Measurements from ENCODE around the gene P2RY6.

P2RY6 gene

DNA sequence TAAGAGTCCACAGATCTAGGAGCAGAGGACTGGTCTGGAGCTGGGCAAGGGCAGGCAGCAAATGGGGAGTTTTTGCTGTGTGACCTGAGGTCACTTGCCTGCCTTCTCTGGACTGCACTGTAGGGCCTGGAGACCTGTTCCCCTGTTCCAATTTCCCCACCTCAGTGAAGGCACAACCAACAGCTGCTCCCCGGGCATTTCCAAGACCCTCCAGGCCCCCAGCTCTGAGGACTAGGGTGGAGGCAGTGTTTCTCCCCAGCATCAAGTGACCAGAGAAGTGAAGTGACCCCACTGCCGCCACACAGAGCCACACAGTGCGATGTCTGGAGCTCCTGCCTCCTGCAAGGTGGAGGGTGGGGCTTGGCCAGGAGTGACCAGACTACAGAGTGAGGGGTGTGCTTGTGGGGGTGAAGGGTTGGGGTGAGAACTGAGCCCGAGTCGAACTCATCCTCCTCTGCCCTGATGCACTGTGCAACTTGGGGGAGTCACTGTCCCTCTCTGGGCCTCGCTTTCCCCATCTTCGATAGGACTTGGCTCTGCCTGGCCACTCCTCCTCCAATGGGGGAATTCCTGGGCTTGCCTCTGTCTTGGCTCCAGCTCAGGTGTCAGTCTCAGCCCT is 32.5 kb upstream of the P2RY6 start:
- H3K27me3 ChIP-seq (ENCODE audit: insufficient read depth, low read length, poor library complexity): no peaks in the 10 kb centered on the region
- H3K9ac ChIP-seq (ENCODE audit: low read depth, low read length): no peak overlapping the region
- H3K79me2 ChIP-seq (ENCODE audit: insufficient read depth, low read length): no peaks in the 10 kb centered on the region
- H3K4me1 ChIP-seq (ENCODE audit: insufficient read depth, low read length): peaks cover 9% of the 10 kb centered on the region
- H3K9me3 ChIP-seq (ENCODE audit: insufficient read depth, low read length, severe bottlenecking): no peaks in the 10 kb centered on the region
- H2AFZ ChIP-seq (ENCODE audit: low read depth, low read length): no peak overlapping the region
- ATAC-seq (ENCODE audit: insufficient read depth, low read depth) (no peak), DNase-seq (no peak)
- no peak overlapping the region for H3K27ac ChIP-seq (ENCODE audit: low read length)
- no peaks in the 10 kb centered on the region for H4K20me1 ChIP-seq (ENCODE audit: insufficient read depth, low read length)
- TF ChIP-seq, protein P1, sequence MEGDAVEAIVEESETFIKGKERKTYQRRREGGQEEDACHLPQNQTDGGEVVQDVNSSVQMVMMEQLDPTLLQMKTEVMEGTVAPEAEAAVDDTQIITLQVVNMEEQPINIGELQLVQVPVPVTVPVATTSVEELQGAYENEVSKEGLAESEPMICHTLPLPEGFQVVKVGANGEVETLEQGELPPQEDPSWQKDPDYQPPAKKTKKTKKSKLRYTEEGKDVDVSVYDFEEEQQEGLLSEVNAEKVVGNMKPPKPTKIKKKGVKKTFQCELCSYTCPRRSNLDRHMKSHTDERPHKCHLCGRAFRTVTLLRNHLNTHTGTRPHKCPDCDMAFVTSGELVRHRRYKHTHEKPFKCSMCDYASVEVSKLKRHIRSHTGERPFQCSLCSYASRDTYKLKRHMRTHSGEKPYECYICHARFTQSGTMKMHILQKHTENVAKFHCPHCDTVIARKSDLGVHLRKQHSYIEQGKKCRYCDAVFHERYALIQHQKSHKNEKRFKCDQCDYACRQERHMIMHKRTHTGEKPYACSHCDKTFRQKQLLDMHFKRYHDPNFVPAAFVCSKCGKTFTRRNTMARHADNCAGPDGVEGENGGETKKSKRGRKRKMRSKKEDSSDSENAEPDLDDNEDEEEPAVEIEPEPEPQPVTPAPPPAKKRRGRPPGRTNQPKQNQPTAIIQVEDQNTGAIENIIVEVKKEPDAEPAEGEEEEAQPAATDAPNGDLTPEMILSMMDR (IDR thresholded peaks at IDR 0.05; ENCODE audit: borderline replicate concordance, extremely low read depth, low read length, poor library complexity, severe bottlenecking): no peak
- no peak for TF ChIP-seq EZH2 (IDR thresholded peaks at IDR 0.05; ENCODE audit: borderline replicate concordance, low read depth, low read length, severe bottlenecking)
- no peak overlapping the region for H3K4me2 ChIP-seq (ENCODE audit: insufficient read depth, low read length)
- no peak overlapping the region for H3K4me3 ChIP-seq (ENCODE audit: low read depth in 1 of 2, low read length in 2 of 2)
- no peaks in the 10 kb centered on the region for H3K36me3 ChIP-seq (ENCODE audit: insufficient read depth, low read length)

DNA sequence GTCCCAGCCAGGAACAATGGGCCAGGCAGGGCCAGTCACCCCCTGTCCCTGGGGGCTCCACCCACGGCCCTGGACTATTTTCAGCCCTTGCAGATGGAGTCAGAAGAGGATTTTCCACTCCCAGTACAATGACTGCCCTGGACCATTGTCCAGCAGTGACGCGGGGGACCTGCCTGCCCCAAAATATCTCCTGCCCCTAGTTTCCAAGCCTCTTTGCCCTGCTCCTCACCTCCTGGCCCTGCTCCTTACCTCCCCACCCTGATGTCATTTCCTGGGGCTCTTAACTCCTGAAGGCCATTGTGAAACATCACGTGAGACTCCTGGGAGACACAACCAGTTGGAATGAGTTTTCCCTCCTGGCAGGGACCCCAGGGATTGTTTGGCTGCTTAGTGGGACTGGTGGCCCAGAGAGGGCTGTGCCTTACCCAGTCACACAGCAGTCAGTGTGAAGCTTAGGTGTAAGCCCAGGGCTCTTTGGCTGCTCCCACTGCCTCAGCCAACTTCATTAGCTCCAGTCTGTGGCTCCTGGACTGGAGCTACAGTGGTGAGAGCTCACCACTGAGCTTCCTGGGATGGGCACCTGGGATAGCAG is 31.9 kb upstream of the P2RY6 start:
- ATAC-seq (ENCODE audit: insufficient read depth, low read depth) (no peak), DNase-seq (no peak)
- Histone ChIP-seq H3K27ac (ENCODE audit: low read length) (no peak overlapping the region), H3K36me3 (ENCODE audit: insufficient read depth, low read length) (no peaks in the 10 kb centered on the region), H4K20me1 (ENCODE audit: insufficient read depth, low read length) (no peaks in the 10 kb centered on the region), H2AFZ (ENCODE audit: low read depth, low read length) (no peak overlapping the region), H3K79me2 (ENCODE audit: insufficient read depth, low read length) (no peaks in the 10 kb centered on the region), H3K4me2 (ENCODE audit: insufficient read depth, low read length) (no peak overlapping the region), H3K27me3 (ENCODE audit: insufficient read depth, low read length, poor library complexity) (no peaks in the 10 kb centered on the region), H3K9ac (ENCODE audit: low read depth, low read length) (no peak overlapping the region), H3K4me1 (ENCODE audit: insufficient read depth, low read length) (peaks cover 9% of the 10 kb centered on the region), H3K4me3 (ENCODE audit: low read depth in 1 of 2, low read length in 2 of 2) (no peak overlapping the region), H3K9me3 (ENCODE audit: insufficient read depth, low read length, severe bottlenecking) (no peaks in the 10 kb centered on the region)
- TF ChIP-seq, protein P1 (IDR thresholded peaks at IDR 0.05; ENCODE audit: borderline replicate concordance, extremely low read depth, low read length, poor library complexity, severe bottlenecking): no peak
- TF ChIP-seq EZH2 (IDR thresholded peaks at IDR 0.05; ENCODE audit: borderline replicate concordance, low read depth, low read length, severe bottlenecking): no peak

DNA sequence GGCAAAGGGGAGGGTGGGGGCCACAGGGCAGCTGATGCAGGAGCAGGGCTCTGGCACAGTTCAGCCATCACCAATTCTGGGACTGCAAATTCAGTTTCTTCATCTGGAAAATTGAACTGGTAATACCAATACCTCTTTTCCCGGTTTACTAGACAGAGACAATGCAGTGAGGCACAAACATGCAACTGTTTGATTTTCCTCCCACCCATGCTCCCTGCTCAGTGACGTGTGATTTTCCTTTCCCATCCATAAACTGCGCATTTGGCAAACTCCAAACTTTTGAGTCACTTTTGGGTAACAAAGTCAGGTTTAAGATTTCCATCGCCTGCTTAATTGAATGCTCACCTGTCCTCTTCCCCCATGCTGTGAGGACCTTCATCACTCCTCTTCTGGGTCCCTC is 30.8 kb upstream of the P2RY6 start:
- no peak for ATAC-seq (ENCODE audit: insufficient read depth, low read depth)
- Histone ChIP-seq H3K4me3 (ENCODE audit: low read depth in 1 of 2, low read length in 2 of 2) (no peak overlapping the region), H4K20me1 (ENCODE audit: insufficient read depth, low read length) (no peaks in the 10 kb centered on the region), H3K27ac (ENCODE audit: low read length) (no peak overlapping the region), H3K79me2 (ENCODE audit: insufficient read depth, low read length) (no peaks in the 10 kb centered on the region), H3K9ac (ENCODE audit: low read depth, low read length) (no peak overlapping the region), H3K4me1 (ENCODE audit: insufficient read depth, low read length) (peaks cover 9% of the 10 kb centered on the region), H3K9me3 (ENCODE audit: insufficient read depth, low read length, severe bottlenecking) (no peaks in the 10 kb centered on the region), H3K4me2 (ENCODE audit: insufficient read depth, low read length) (no peak overlapping the region), H3K27me3 (ENCODE audit: insufficient read depth, low read length, poor library complexity) (no peaks in the 10 kb centered on the region), H2AFZ (ENCODE audit: low read depth, low read length) (no peak overlapping the region), H3K36me3 (ENCODE audit: insufficient read depth, low read length) (no peaks in the 10 kb centered on the region)
- TF ChIP-seq, protein P1 (IDR thresholded peaks at IDR 0.05; ENCODE audit: borderline replicate concordance, extremely low read depth, low read length, poor library complexity, severe bottlenecking): no peak
- no peak for TF ChIP-seq EZH2 (IDR thresholded peaks at IDR 0.05; ENCODE audit: borderline replicate concordance, low read depth, low read length, severe bottlenecking)
- no peak for DNase-seq

Measured in DND-41 (cell line).